Activated CD4-positive, alpha-beta T cell treated with anti-CD3 and anti-CD28 coated beads, Interleukin-2, amount 10 ng/mL, durations not matched to agents 7 days and 5 days (primary cell): Measurements from ENCODE around the gene FYCO1. TPM values are rescaled to one million over a fixed set of nuclear protein-coding genes. Genes with fewer than 3 reads are reported as not detected.

Experiments used
- CTCF ChIA-PET: fragments of 350-600 bp; sonication (Branson Sonifier 250); formaldehyde crosslinking; loops from one replicate; lab custom pipeline; 2021; ENCODE audit warnings: antibody characterized with exemption; lab: Charles Lee
- POLR2A ChIA-PET: fragments of 350-600 bp; sonication (Branson Sonifier 250); formaldehyde crosslinking; loops from one replicate; lab custom pipeline; 2021; ENCODE audit warnings: antibody characterized with exemption; lab: Charles Lee
- DNase-seq: peaks from one replicate; pipeline ENCODE4 v3.0.0-alpha.2; 2020
- H3K27ac Mint-ChIP-seq: one replicate; pipeline ENCODE4 v1.8.0; 2021; ENCODE audit warnings: mild to moderate bottlenecking, moderate library complexity, mixed read lengths
- H3K27me3 Mint-ChIP-seq: one replicate; pipeline ENCODE4 v1.8.0; 2021; ENCODE audit warnings: mixed read lengths
- H3K36me3 Mint-ChIP-seq: one replicate; pipeline ENCODE4 v1.8.0; 2021; ENCODE audit warnings: low read depth, mixed read lengths
- H3K4me1 Mint-ChIP-seq: one replicate; pipeline ENCODE4 v1.8.0; 2021; ENCODE audit warnings: mixed read lengths
- H3K4me3 Mint-ChIP-seq: one replicate; pipeline ENCODE4 v1.8.0; 2021; ENCODE audit warnings: mild to moderate bottlenecking, moderate library complexity, mixed read lengths
- H3K9me3 Mint-ChIP-seq: one replicate; pipeline ENCODE4 v1.8.0; 2021; ENCODE audit warnings: mixed read lengths
- total RNA-seq, 2 experiments: library from RNA; stranded (reverse); gene quantifications; one replicate each; pipeline ENCODE4 v1.2.3, GENCODE V29; 2021

FYCO1 gene
- total RNA-seq, 2 experiments from 2014 or later = 15.1 to 15.7 TPM

GRCh38 chr3:45966371-45966791 lies 29.2 kb downstream of the FYCO1 start:
- Mint-ChIP-seq H3K27ac (peak overlapping the region; percentile 58), H3K4me1 (peaks cover 67% of the 10 kb centered on the region), H3K27me3 (no peaks in the 10 kb centered on the region), H3K9me3 (no peaks in the 10 kb centered on the region), H3K4me3 (no peak overlapping the region), H3K36me3 (peaks cover 89% of the 10 kb centered on the region)
- POLR2A ChIA-PET = no interaction called here
- DNase-seq = no peak
- CTCF ChIA-PET = interaction anchor here (1.0 to 5.2 kb wide), 10 partner anchors 10 to 112 kb away, joined by 3 to 23 read pairs (median 6); partner anchors contain the start of genes CXCR6 and FYCO1

- no peak for DNase-seq
- ChIA-PET POLR2A (no interaction called here), CTCF (interaction anchor here (0.7 to 5.2 kb wide), 13 partner anchors 8 to 124 kb away, joined by 3 to 23 read pairs (median 6); partner anchors contain the start of genes CXCR6 and FYCO1)
Observed at GRCh38 chr3:45965653-45966052, 30.0 kb downstream of the FYCO1 start.

DNA sequence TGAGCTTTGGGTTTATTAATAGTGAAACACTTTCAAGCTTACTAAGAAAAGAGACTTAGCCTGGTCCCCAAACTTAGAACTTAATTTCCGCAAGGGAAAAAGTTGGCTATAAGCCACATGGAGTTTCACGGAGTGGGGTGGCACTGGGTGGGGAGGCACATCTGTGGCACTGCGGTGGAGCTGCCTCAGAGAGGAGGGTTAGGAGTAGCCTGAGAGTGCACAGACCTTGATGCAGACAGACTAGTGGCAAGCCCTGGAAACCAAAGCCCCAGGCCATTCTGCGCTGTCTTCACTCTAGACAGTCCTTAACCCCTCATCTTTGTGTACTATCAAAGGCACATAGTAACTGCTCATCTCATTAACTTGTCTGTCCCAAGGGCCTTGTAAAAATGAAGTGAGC lies 30.4 kb downstream of the FYCO1 start:
- Mint-ChIP-seq H3K4me3 (no peak overlapping the region), H3K9me3 (peaks cover 3% of the 10 kb centered on the region), H3K27me3 (no peaks in the 10 kb centered on the region), H3K36me3 (peaks cover 91% of the 10 kb centered on the region), H3K4me1 (peaks cover 62% of the 10 kb centered on the region), H3K27ac (peak overlapping the region; percentile 58)
- no peak for DNase-seq
- ChIA-PET POLR2A (interaction anchor here (1.0 kb wide), 1 partner anchor 9 kb away, joined by 3 read pairs; no protein-coding TSS in a partner anchor), CTCF (interaction anchor here (0.7 to 5.2 kb wide), 11 partner anchors 9 to 125 kb away, joined by 3 to 23 read pairs (median 6); partner anchors contain the start of genes CXCR6 and FYCO1)

More at GRCh38 chr3:45965653-45966052, 30.0 kb downstream of the FYCO1 start:
- Mint-ChIP-seq H3K9me3 (peaks cover 3% of the 10 kb centered on the region), H3K4me1 (peaks cover 64% of the 10 kb centered on the region), H3K4me3 (no peak overlapping the region), H3K27ac (peak overlapping the region; percentile 58), H3K27me3 (no peaks in the 10 kb centered on the region), H3K36me3 (peaks cover 91% of the 10 kb centered on the region)

DNA sequence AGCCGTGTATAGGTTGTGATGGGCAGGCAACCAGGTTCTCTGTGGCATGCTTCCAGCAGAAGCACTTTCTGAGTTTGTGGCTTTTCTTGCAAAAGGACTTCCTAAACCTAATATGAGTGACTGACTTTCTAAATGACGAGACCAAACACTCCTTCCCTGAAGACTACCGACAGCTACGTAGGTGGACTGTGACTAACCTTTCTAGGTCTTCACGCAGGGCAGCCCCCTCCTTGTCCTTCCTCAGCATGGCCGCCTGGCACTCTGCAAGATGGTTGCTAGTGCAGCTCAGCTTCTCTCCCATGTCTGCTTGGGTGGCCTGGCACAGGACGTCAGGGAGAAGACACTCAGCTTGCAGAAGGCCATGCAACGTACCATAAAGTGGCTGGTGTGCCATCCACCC lies 31.5 kb downstream of the FYCO1 start:
- no peaks in the 10 kb centered on the region for H3K27me3 Mint-ChIP-seq
- H3K27ac Mint-ChIP-seq = peak overlapping the region; percentile 46
- peak; percentile 27 for DNase-seq
- H3K4me3 Mint-ChIP-seq = no peak overlapping the region
- peaks cover 59% of the 10 kb centered on the region for H3K4me1 Mint-ChIP-seq
- peaks cover 93% of the 10 kb centered on the region for H3K36me3 Mint-ChIP-seq
- ChIA-PET POLR2A (no interaction called here), CTCF (interaction anchor here (1.0 to 5.2 kb wide), 4 partner anchors 12 to 30 kb away, joined by 3 to 23 read pairs (median 12); partner anchors contain the start of gene FYCO1)
- H3K9me3 Mint-ChIP-seq = peaks cover 3% of the 10 kb centered on the region

DNA sequence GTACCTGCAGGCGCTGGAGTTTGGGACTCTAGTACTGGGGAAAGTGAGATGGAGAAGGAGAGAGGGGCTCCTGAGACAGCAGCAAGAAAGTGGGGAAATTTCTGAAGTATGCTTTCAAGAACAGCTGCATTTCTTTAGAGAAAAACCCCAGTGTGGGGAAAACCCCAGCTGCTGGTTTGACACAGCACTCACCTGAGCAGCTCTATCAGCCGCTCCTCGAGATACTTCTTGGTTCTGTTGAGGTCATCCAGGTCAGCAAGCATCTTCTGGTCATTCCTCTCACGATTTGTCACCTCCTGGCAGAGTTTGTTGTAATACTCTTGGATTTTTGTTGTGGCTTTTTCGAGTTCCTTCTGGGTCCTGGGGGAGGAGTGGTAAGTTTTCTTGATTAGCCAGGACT lies 33.6 kb downstream of the FYCO1 start:
- no peak for DNase-seq
- no peak overlapping the region for H3K4me3 Mint-ChIP-seq

DNA sequence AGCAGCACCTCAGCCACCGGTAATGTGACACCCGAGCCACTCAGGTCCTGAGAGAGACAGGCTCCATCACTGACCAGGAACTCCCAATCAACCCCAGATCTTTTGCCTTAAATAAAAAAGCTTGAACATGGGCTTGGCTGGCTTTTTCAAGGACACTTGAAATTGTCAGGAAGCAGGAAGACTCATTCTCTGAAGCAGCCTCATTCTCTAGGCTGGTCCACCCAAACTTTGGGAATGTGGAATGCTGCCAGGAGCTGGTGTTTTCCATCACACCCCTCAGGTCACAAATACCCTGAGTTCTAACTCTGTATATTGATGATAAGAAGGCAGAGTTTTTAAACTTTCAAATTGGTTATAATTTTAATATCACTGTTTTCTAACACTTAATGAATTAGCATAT lies 35.3 kb downstream of the FYCO1 start:
- Mint-ChIP-seq H3K27me3 (no peaks in the 10 kb centered on the region), H3K4me1 (peaks cover 40% of the 10 kb centered on the region), H3K27ac (no peak overlapping the region), H3K4me3 (no peak overlapping the region), H3K36me3 (peaks cover 94% of the 10 kb centered on the region), H3K9me3 (peaks cover 3% of the 10 kb centered on the region)
- POLR2A ChIA-PET = no interaction called here
- no peak for DNase-seq
- CTCF ChIA-PET = interaction anchor here (0.9 to 2.0 kb wide), 4 partner anchors 9 to 297 kb away, joined by 3 to 10 read pairs (median 4); no protein-coding TSS in a partner anchor

More for the DNA sequence above, 33.6 kb downstream of the FYCO1 start:
- Mint-ChIP-seq H3K9me3 (peaks cover 3% of the 10 kb centered on the region), H3K36me3 (peaks cover 92% of the 10 kb centered on the region), H3K27me3 (no peaks in the 10 kb centered on the region), H3K27ac (no peak overlapping the region), H3K4me1 (peaks cover 55% of the 10 kb centered on the region)
- ChIA-PET CTCF (interaction anchor here (0.6 to 2.3 kb wide), 11 partner anchors 10 to 480 kb away, joined by 3 to 19 read pairs (median 3); partner anchors contain the start of gene CCR1), POLR2A (interaction anchor here (0.6 to 1.0 kb wide), 2 partner anchors 10 to 111 kb away, joined by 3 to 4 read pairs; no protein-coding TSS in a partner anchor)

GRCh38 chr3:45959201-45959600 lies 36.4 kb downstream of the FYCO1 start:
- peaks cover 29% of the 10 kb centered on the region for H3K4me1 Mint-ChIP-seq
- ChIA-PET CTCF (interaction anchor here (0.6 to 2.0 kb wide), 8 partner anchors 8 to 791 kb away, joined by 3 to 10 read pairs (median 4); partner anchors contain the start of gene CXCR6), POLR2A (no interaction called here)
- no peak overlapping the region for H3K27ac Mint-ChIP-seq
- no peak for DNase-seq
- no peak overlapping the region for H3K4me3 Mint-ChIP-seq
- H3K36me3 Mint-ChIP-seq = peaks cover 95% of the 10 kb centered on the region
- H3K27me3 Mint-ChIP-seq = no peaks in the 10 kb centered on the region
- peaks cover 3% of the 10 kb centered on the region for H3K9me3 Mint-ChIP-seq

DNA sequence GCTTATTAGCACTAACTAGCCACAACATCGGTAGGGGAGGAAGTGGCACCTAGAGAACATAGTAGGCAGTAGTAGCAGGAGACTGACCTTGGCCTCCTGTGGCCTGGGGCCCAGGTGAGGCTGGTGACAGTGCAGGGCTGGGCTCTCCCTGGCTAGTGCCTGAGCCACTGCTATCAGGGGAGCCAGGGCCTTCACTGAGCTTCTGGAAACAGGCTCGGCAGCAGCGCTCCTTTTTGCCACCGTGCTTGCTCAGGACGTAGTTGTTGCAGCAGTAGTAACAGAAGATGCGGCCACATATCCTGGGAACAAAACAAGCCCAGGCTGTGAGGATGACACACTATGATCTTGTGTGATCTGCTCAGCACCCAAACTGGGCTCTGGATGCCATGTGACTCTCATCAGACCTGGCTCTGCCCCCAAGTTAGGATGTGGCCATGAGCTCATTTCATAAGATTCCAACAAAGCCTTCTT lies 37.3 kb downstream of the FYCO1 start:
- CTCF ChIA-PET = interaction anchor here (1.0 to 1.9 kb wide), 7 partner anchors 9 to 120 kb away, joined by 3 to 5 read pairs (median 4); partner anchors contain the start of gene CXCR6
- no peak overlapping the region for H3K4me3 Mint-ChIP-seq
- peaks cover 3% of the 10 kb centered on the region for H3K9me3 Mint-ChIP-seq
- H3K4me1 Mint-ChIP-seq = peaks cover 21% of the 10 kb centered on the region
- peaks cover 95% of the 10 kb centered on the region for H3K36me3 Mint-ChIP-seq
- POLR2A ChIA-PET = no interaction called here
- no peaks in the 10 kb centered on the region for H3K27me3 Mint-ChIP-seq
- no peak overlapping the region for H3K27ac Mint-ChIP-seq
- DNase-seq = no peak

DNA sequence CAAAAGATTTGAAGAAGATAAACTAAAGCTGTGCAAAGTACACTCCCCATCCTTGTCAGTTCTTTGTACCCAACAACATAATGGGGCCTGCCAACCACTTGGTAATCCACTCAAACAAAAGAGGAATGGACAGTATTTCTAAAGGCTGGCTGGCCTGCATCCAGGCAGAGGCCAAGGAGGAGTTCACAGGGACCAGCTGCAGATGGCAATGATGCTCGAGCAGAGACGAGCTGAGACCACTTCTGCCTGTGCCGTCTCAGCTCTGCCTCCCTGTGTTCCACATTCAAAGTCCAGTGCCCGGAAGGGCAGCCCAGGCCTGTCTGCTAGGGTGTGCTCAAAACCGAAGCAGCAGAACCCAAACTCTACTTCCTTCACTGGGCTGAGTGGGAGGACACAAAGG lies 38.0 kb downstream of the FYCO1 start:
- peaks cover 15% of the 10 kb centered on the region for H3K4me1 Mint-ChIP-seq
- H3K4me3 Mint-ChIP-seq = no peak overlapping the region

DNA sequence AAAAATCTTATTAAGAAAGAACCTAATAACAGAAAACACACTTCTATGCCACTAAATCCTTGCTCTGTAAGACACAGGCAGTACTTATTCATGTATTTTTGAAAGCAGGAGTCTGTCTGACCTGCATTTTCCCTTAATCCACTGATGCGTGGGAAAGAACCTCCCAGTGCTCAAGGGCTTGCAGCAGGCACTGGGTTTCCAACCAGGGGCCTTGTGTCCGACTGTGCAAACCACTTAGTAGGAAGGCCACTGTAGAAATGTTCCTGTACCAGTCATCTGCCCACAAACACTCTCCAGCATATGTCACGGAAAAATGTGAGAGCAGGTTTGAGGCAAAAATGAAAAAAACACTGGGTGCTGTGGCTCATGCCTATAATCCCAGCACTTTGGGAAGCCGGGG lies 39.9 kb downstream of the FYCO1 start:
- Mint-ChIP-seq H3K36me3 (peaks cover 95% of the 10 kb centered on the region), H3K27me3 (no peaks in the 10 kb centered on the region), H3K9me3 (no peaks in the 10 kb centered on the region), H3K4me1 (peaks cover 19% of the 10 kb centered on the region), H3K4me3 (no peak overlapping the region), H3K27ac (no peak overlapping the region)
- DNase-seq = no peak
- POLR2A ChIA-PET = no interaction called here
- CTCF ChIA-PET = interaction anchor here (0.7 to 1.5 kb wide), 2 partner anchors 10 to 13 kb away, joined by 3 to 4 read pairs; no protein-coding TSS in a partner anchor

More for the DNA sequence above, 38.0 kb downstream of the FYCO1 start:
- no peak for DNase-seq
- Mint-ChIP-seq H3K27me3 (no peaks in the 10 kb centered on the region), H3K27ac (no peak overlapping the region), H3K36me3 (peaks cover 95% of the 10 kb centered on the region), H3K9me3 (peaks cover 3% of the 10 kb centered on the region)
- ChIA-PET CTCF (interaction anchor here (1.5 to 2.0 kb wide), 4 partner anchors 10 to 19 kb away, joined by 4 to 5 read pairs (median 4); no protein-coding TSS in a partner anchor), POLR2A (no interaction called here)

- H3K4me1 Mint-ChIP-seq = peaks cover 25% of the 10 kb centered on the region
- no peaks in the 10 kb centered on the region for H3K9me3 Mint-ChIP-seq
- H3K36me3 Mint-ChIP-seq = peaks cover 93% of the 10 kb centered on the region
- no peak overlapping the region for H3K27ac Mint-ChIP-seq
- CTCF ChIA-PET = no interaction called here
- POLR2A ChIA-PET = no interaction called here
- H3K27me3 Mint-ChIP-seq = no peaks in the 10 kb centered on the region
- no peak for DNase-seq
- no peak overlapping the region for H3K4me3 Mint-ChIP-seq
Observed at GRCh38 chr3:45955017-45955647, 40.5 kb downstream of the FYCO1 start.

GRCh38 chr3:45954306-45954705 lies 41.3 kb downstream of the FYCO1 start:
- DNase-seq = no peak
- CTCF ChIA-PET = interaction anchor here (0.9 to 4.2 kb wide), 5 partner anchors 8 to 48 kb away, joined by 3 to 19 read pairs (median 6); no protein-coding TSS in a partner anchor
- Mint-ChIP-seq H3K4me3 (no peak overlapping the region), H3K4me1 (peaks cover 32% of the 10 kb centered on the region), H3K9me3 (no peaks in the 10 kb centered on the region), H3K27me3 (no peaks in the 10 kb centered on the region), H3K27ac (no peak overlapping the region), H3K36me3 (peaks cover 93% of the 10 kb centered on the region)
- POLR2A ChIA-PET = no interaction called here
